HepG2 (cell line): ENCODE data around the gene TSPYL1. TPM values are rescaled to one million over a fixed set of nuclear protein-coding genes. Genes with fewer than 3 reads are reported as not detected.

ENCODE experiments used
- FOSL2 ChIP-seq: sonication (generic); formaldehyde crosslinking; IDR thresholded peaks from 2 replicates; pipeline ENCODE4 v1.4.0; 2020; ENCODE audit warnings: missing genetic modification reagents
- IRX3 ChIP-seq: sonication (generic); formaldehyde crosslinking; IDR thresholded peaks from 2 replicates; pipeline ENCODE4 v1.8.1; 2023; ENCODE audit warnings: mild to moderate bottlenecking, low read depth, missing genetic modification reagents, borderline replicate concordance
- KAT2B ChIP-seq: fragments of 150-350 bp; IDR thresholded peaks from 2 replicates; pipeline ENCODE4 v1.6.1; 2014; ENCODE audit warnings: low read depth, low read length, borderline replicate concordance
- KAT7 ChIP-seq: IDR thresholded peaks from 2 replicates; pipeline ENCODE4 v1.6.1; 2018; ENCODE audit warnings: borderline replicate concordance, missing compliant biosample characterization
- KMT2B ChIP-seq: IDR thresholded peaks from 2 replicates; pipeline ENCODE4 v1.6.1; 2016; ENCODE audit warnings: missing genetic modification reagents, missing compliant biosample characterization
- MXD1 ChIP-seq: sonication (generic); formaldehyde crosslinking; IDR thresholded peaks from 2 replicates; pipeline ENCODE4 v1.4.0; 2020; ENCODE audit warnings: mild to moderate bottlenecking, missing genetic modification reagents
- REXO4 ChIP-seq: sonication (generic); formaldehyde crosslinking; IDR thresholded peaks from 2 replicates; pipeline ENCODE4 v1.8.0; 2022; ENCODE audit warnings: missing genetic modification reagents, mild to moderate bottlenecking, borderline replicate concordance
- SIN3A ChIP-seq: IDR thresholded peaks from 2 replicates; pipeline ENCODE4 v1.6.1; 2011; ENCODE audit warnings: low read depth, mild to moderate bottlenecking, control low read depth, low read length, borderline replicate concordance
- SMARCC2 ChIP-seq: fragments of 450-650 bp; IDR thresholded peaks from 2 replicates; pipeline ENCODE4 v1.6.1; 2017; ENCODE audit warnings: antibody characterized with exemption, mild to moderate bottlenecking
- SMC3 ChIP-seq: IDR thresholded peaks from 2 replicates; pipeline ENCODE4 v1.6.1; 2011; ENCODE audit warnings: low read length, improper control_type of control experiment
- SMYD3 ChIP-seq: sonication (generic); formaldehyde crosslinking; IDR thresholded peaks from 2 replicates; pipeline ENCODE4 v1.8.1; 2023; ENCODE audit warnings: mild to moderate bottlenecking, missing genetic modification reagents
- SP2 ChIP-seq: sonication (generic); formaldehyde crosslinking; IDR thresholded peaks from 2 replicates; pipeline ENCODE4 v1.5.1; 2020; ENCODE audit warnings: mild to moderate bottlenecking, missing genetic modification reagents
- SRSF1 ChIP-seq: fragments of 200-400 bp; formaldehyde crosslinking; optimal IDR thresholded peaks from 2 replicates; pipeline ENCODE3; 2017; ENCODE audit warnings: mild to moderate bottlenecking, low read depth, low read length, moderate library complexity
- ZMYM2 ChIP-seq: sonication (generic); formaldehyde crosslinking; IDR thresholded peaks from 2 replicates; pipeline ENCODE4 v1.8.0; 2022; ENCODE audit warnings: mild to moderate bottlenecking, missing genetic modification reagents
- ZNF12 ChIP-seq: sonication (generic); formaldehyde crosslinking; IDR thresholded peaks from 2 replicates; pipeline ENCODE4 v1.5.0; 2020; ENCODE audit warnings: missing genetic modification reagents
- ZNF44 ChIP-seq: sonication (generic); formaldehyde crosslinking; IDR thresholded peaks from 2 replicates; pipeline ENCODE4 v1.5.1; 2020; ENCODE audit warnings: mild to moderate bottlenecking, missing genetic modification reagents
- ZNF605 ChIP-seq: sonication (generic); formaldehyde crosslinking; IDR thresholded peaks from 2 replicates; pipeline ENCODE4 v1.8.0; 2022; ENCODE audit warnings: mild to moderate bottlenecking, missing genetic modification reagents
- ZNF629 ChIP-seq: sonication (generic); formaldehyde crosslinking; conservative IDR thresholded peaks from 2 replicates; pipeline ENCODE4 v1.5.0; 2020; ENCODE audit warnings: missing genetic modification reagents
- ZNF709 ChIP-seq: sonication (generic); formaldehyde crosslinking; IDR thresholded peaks from 2 replicates; pipeline ENCODE4 v1.5.0; 2020; ENCODE audit warnings: mild to moderate bottlenecking, missing genetic modification reagents
- ZNF713 ChIP-seq: sonication (generic); formaldehyde crosslinking; IDR thresholded peaks from 2 replicates; pipeline ENCODE4 v1.4.0; 2020; ENCODE audit warnings: mild to moderate bottlenecking, missing genetic modification reagents
- ZNF775 ChIP-seq: sonication (generic); formaldehyde crosslinking; IDR thresholded peaks from 2 replicates; pipeline ENCODE4 v1.4.0; 2020; ENCODE audit warnings: missing genetic modification reagents, mild to moderate bottlenecking, moderate library complexity, borderline replicate concordance
- polyA plus RNA-seq, 8 experiments: library from polyadenylated mRNA; depleted of rRNA in 3 of 8; stranded (reverse) in 7 of 8; unstranded in 1 of 8; fragments of >200 nt; fragmentation: Illumina TruSeq in 4 of 8; extraction: Trizol in 4 of 8; gene quantifications; 2 replicates each; pipeline versions ENCODE4 v1.2.1 to v1.2.3, GENCODE V29; 2011 to 2016; ENCODE audit warnings: low read depth in 4 of 8, missing spikeins in 1 of 8, mixed read lengths in 1 of 8; ENCODE audit not compliant: insufficient read depth in 1 of 8
- total RNA-seq, 5 experiments: library from RNA; depleted of rRNA; stranded (reverse); fragments of >200 nt; fragmentation: Illumina TruSeq; extraction: Trizol; gene quantifications; 2 replicates each; pipeline ENCODE4 v1.2.3, GENCODE V29; 2016; ENCODE audit warnings: low read depth in 1 of 5
- TF ChIP-seq, protein P1 (sequence below): IDR thresholded peaks from 2 replicates; pipeline ENCODE4 v1.6.1; 2016; ENCODE audit warnings: low read depth, control low read depth
- TF ChIP-seq, protein P2 (sequence below): sonication (generic); formaldehyde crosslinking; IDR thresholded peaks from 2 replicates; pipeline ENCODE4 v1.8.1; 2022; ENCODE audit warnings: low read depth, mild to moderate bottlenecking, missing genetic modification reagents

The TSPYL1 gene
- total and polyA plus RNA-seq, 2 of the 13 experiments (the other 11 are each of a cell fraction or from before 2014, with no cell fraction given): 28.3 to 93.0 TPM

GRCh38 chr6:116255246-116255800, 24.4 kb downstream of the TSPYL1 start (continued):
- TF ChIP-seq, protein P1, sequence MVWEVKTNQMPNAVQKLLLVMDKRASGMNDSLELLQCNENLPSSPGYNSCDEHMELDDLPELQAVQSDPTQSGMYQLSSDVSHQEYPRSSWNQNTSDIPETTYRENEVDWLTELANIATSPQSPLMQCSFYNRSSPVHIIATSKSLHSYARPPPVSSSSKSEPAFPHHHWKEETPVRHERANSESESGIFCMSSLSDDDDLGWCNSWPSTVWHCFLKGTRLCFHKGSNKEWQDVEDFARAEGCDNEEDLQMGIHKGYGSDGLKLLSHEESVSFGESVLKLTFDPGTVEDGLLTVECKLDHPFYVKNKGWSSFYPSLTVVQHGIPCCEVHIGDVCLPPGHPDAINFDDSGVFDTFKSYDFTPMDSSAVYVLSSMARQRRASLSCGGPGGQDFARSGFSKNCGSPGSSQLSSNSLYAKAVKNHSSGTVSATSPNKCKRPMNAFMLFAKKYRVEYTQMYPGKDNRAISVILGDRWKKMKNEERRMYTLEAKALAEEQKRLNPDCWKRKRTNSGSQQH (CRISPR knock-in tag): 0 out of 2 replicates have a peak, but pooled peaks have one; percentile 49
- TF ChIP-seq SMC3 (no peak), SRSF1 (no peak), KAT2B (no peak), ZNF44 (no peak), MXD1 (CRISPR knock-in tag) (no peak), SMARCC2 (no peak), ZMYM2 (no peak), KAT7 (no peak; the same call in 1 of the 2 replicates), SIN3A (peak; percentile 62; the same call in 1 of the 2 replicates), ZNF713 (CRISPR knock-in tag) (no peak), IRX3 (no peak), ZNF605 (no peak), ZNF12 (CRISPR knock-in tag) (no peak), KMT2B (CRISPR knock-in tag) (no peak), REXO4 (CRISPR knock-in tag) (no peak), ZNF775 (CRISPR knock-in tag) (no peak), ZNF629 (CRISPR knock-in tag) (no peak), SMYD3 (no peak), ZNF709 (no peak), SP2 (CRISPR knock-in tag) (no peak), FOSL2 (CRISPR knock-in tag) (peak; percentile 52; the same call in 1 of the 2 replicates)
- TF ChIP-seq, protein P2, sequence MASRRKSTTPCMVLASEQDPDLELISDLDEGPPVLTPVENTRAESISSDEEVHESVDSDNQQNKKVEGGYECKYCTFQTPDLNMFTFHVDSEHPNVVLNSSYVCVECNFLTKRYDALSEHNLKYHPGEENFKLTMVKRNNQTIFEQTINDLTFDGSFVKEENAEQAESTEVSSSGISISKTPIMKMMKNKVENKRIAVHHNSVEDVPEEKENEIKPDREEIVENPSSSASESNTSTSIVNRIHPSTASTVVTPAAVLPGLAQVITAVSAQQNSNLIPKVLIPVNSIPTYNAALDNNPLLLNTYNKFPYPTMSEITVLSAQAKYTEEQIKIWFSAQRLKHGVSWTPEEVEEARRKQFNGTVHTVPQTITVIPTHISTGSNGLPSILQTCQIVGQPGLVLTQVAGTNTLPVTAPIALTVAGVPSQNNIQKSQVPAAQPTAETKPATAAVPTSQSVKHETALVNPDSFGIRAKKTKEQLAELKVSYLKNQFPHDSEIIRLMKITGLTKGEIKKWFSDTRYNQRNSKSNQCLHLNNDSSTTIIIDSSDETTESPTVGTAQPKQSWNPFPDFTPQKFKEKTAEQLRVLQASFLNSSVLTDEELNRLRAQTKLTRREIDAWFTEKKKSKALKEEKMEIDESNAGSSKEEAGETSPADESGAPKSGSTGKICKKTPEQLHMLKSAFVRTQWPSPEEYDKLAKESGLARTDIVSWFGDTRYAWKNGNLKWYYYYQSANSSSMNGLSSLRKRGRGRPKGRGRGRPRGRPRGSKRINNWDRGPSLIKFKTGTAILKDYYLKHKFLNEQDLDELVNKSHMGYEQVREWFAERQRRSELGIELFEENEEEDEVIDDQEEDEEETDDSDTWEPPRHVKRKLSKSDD: no peak
